GM18868 (cell line): ENCODE results near the gene FOLH1.
"Not testable (repeated sequence)": the region's sequence is repeated elsewhere in the genome, so short reads cannot be mapped to it uniquely, and the experiment has no call there.

Experiments used
- ATAC-seq: cut with Tn5 transposase; IDR thresholded peaks from one replicate; pipeline ENCODE4 v1.9.1; 2021; ENCODE audit warnings: mild to moderate bottlenecking, moderate library complexity; ENCODE audit not compliant: unreplicated experiment

Gene FOLH1

DNA sequence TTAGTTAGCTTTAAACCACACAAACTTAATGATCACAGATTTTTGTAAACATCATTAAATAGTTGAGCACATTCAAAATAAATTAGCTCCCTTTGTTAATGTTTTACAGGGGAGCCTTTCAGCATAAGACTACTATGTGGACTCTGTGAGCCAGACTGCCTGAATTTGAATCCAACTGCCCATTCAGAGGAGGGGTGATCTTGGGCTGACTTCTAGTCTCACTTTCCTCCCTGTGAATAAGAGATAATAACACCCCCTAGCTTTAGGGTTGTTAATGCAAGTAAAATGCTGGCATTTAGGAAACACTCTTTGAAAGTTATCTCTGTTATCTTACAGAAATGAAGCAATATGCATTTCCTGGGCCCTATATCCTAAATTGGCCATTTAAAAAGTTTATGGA is 23.6 kb downstream of the FOLH1 start:
- ATAC-seq = not testable (repeated sequence)

DNA sequence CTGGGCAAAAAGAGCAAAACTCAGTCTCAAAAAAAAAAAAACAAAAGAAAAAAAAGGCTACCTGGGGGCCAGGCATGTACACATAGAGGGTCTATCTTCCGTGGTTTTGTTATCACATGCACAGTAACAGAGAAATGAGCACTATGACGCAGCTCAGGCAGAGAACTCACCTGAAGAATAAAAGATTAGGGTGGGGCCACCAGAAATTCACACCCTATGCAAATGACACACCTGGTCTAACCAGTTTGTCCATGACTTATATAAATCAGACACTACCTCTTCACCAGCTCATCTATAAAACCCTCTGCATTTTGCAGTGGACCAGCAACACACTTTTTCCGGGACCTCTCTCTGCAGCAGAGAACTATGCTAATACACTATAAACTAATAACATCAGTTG is 30.5 kb downstream of the FOLH1 start:
- ATAC-seq = not testable (repeated sequence)

DNA sequence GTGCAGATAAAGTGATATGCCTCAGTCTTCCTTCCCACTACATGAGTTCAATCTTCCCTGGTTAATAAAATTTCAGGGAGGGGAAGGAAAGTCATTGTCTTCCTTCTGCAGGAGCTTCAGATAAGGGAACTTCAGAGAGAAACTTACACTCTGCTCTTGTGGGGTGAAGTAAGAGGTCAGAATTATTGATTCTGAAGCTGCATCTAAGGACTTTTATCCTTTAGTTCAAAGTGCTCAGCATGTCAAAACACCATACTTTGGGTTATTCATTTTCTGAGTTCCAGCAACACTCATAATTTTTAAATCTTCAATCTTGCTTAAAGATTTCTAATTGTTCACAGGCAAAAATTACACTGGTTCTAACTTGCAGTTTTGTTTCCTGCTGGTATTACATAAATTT is 33.0 kb downstream of the FOLH1 start:
- not testable (repeated sequence) for ATAC-seq

DNA sequence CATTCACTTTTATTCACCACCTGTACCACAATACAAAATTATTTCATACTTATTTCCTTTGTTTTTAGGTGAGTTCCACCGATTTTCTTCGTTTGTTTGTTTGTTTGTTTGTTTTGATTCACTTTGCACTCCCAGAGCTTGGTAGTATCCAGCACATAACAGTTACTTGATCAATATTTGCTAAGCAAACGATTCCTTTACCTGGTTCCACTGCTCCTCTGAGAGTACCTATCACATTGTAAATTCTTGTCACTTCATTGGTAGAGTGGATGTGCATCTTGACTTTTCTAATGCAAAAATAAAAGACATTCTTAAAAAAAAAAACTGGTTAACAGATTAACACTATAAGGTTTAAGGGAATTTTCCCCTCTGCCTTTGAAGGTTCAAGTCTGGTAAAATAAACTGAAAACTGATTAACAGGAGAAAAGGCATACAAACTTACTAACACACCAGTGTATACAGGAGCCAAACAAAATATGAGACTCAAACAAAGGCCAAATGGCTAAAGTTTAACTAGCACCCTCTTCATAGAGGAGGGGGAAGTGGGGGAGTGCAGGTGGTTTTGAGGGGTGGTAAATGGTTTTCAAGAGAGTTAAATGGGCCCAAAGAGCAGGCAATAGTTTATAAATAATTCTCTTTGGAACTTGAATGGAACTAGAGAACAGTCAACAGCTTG is 33.6 kb downstream of the FOLH1 start:
- not testable (repeated sequence) for ATAC-seq

DNA sequence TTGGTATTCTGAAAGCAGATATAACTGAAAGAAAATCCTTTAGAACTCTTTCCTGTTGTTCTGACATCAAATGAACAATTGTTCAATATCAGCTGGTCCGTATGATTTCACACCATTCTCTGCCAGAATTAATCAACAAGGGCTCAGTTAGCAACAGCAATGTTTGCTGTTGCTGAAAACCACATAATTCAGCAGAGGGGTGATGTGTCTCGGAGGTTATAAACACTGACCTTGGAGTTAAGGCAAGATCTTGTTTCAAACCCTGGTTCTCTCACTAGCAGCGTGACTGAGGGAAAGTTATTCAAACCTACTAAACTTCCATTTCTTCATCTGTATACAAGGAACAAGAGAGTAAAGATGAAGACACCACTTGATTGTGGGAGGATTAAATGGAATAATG is 36.8 kb downstream of the FOLH1 start:
- ATAC-seq = not testable (repeated sequence)

DNA sequence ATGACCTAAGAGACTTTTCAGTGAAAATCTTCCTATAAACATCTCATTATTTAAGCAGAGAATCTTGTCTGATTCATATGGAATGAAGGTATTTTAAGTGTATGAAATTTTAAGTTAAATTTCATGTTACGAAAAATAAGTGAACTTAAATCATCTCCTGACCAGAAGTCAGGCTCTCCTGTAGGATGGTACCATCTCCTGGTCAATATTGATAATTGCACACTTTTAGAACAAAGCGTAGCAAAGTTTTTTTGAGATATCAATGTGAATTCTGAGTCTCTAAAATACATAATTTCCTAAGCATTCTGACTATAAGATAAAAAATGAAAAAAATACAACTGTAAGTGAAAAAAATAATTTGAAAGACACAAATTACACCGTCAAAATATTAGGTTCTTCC is 38.8 kb downstream of the FOLH1 start:
- ATAC-seq = not testable (repeated sequence)

DNA sequence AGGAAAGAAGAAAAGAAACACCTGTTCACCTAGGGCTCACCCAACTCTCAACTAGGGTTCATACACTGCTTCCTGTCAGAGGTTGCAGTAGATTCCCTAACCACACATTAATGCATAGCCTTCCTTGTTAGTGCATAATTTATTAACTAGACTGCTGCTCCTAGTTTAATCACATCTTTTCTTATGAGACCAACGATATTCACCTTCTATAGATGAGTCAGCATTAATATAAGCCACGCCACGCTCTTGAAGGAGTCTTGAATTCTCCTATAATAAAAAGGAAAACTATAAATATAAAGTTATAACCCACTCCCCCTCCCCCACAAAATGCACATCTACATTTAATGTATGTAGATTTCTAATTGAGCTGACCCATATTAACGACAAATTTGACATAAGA is 39.4 kb downstream of the FOLH1 start:
- ATAC-seq = not testable (repeated sequence)

DNA sequence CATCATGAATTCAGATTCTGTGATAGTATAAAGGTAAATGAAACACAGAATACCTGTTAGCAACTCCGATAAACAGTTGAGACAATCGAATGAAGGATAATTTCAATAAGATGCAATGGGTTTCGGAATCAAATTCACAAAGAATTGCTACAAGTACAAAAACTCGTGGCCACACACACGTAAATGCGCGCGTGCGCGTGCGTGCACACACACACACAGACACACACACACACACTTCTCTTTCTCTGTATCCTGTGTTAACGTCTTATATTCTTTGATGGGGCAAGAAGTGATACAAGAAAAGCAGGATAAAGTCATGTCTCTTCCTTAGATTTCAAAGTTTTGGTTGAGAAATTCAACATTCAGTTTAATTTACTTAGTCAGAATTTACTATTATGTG is 57.2 kb downstream of the FOLH1 start:
- ATAC-seq = no peak

DNA sequence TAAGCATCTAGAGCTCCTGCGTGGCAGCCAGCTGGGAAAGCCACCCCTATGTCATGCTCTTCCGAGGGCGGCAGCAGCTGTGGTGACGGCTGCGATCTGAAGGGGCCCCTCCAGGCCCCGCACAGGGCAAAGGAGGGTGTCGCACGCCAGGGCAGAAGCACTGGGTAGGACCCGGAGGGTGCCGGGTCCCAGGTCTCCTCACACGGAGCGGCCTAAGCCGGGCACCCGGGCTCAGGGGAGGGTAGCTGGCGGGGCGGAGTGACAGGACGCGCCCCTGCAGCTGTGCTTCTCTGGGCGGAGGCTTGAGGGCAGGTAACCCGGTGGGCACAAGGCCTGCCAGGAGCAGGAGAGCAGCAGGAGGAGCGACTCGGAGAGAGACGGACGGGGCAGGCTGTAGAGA is 106.0 kb downstream of the FOLH1 start:
- ATAC-seq = not testable (repeated sequence)
